Motor neuron (in vitro differentiated cells): ENCODE data around the gene NDUFAF8. TPM values are rescaled to one million over a fixed set of nuclear protein-coding genes. Genes with fewer than 3 reads are reported as not detected.

Source experiments
- ATAC-seq, 8 experiments: fragments of 200-7000 bp; cut with Tn5 transposase; replicated peaks in 6 of 8; 2 replicates each; pipeline ENCODE4 v1.8.0; 2021; ENCODE audit warnings: mild to moderate bottlenecking in 8 of 8, moderate library complexity in 8 of 8
- H3K27ac ChIP-seq, 2 donors: fragments of 250-450 bp; sonication (Bioruptor Pico); 2 replicates each; pipeline ENCODE4 v1.9.0; 2021; ENCODE audit warnings: antibody characterized with exemption in 2 of 2, mild to moderate bottlenecking in 2 of 2, moderate library complexity in 1 of 2
- H3K4me1 ChIP-seq, 2 donors: fragments of 250-450 bp; sonication (Bioruptor Pico); replicated peaks in 1 of 2; 2 replicates each; pipeline ENCODE4 v1.6.1; 2021; ENCODE audit warnings: antibody characterized with exemption in 2 of 2, mild to moderate bottlenecking in 2 of 2, moderate library complexity in 1 of 2
- H3K4me3 ChIP-seq, 5 donors: fragments of 250-450 bp; sonication (Bioruptor Pico); 2 replicates each; pipeline ENCODE4 v1.9.0; 2021; ENCODE audit warnings: antibody characterized with exemption in 5 of 5, mild to moderate bottlenecking in 5 of 5, moderate library complexity in 4 of 5
- WGBS, 10 experiments: fragments of 450-650 bp; shearing (Covaris generic); methylation state at CpG; one replicate each; pipeline ENCODE4 v1.0.0; 2022; 5-methylcytosine and 5-hydroxymethylcytosine counted together
- in situ Hi-C, 9 experiments: fragments of 400-800 bp; cut with MboI; loops; one replicate each; pipeline ENCODE4 v1.15.0; 2021; ENCODE audit warnings: low sequenced_read_pairs in 9 of 9, low pct_unique_long_range_greater_than_20kb in 2 of 9; ENCODE audit not compliant: unreplicated experiment in 9 of 9
- total RNA-seq, 8 experiments: library from RNA; unstranded; fragments of 300-600 nt; gene quantifications; 2 replicates each; pipeline versions ENCODE4 v1.2.3 to v1.2.4, GENCODE V29; 2022

NDUFAF8 gene
- total RNA-seq, 8 experiments from 2014 or later = 23.9 to 200 (median 94.8) TPM

DNA sequence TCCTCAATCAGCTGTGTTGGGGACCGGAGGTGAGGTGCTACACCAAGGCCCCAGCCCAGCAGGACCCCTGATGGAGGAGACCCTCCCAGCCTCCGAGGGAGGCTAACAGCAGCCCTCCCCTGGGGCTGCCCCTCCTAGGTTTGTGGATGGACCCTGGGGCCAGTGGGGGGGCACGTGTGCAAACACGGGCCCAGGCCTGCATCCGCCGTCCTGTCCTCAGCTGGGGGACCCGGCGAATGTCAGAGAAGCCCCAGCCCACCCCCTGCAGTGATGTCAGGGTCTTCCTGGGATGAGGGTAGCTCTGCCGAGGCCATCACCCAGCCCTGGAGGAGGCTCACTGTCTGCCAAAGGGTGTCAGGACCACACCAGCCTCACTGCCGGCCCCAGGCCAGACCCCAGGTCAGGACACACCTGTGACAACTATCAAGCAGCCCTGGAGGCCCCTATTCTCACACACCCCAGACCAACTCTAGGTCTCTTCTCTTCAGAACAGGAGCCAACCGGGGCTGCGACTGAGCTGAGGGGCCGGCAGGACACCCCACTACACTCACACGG, 43.1 kb upstream of the NDUFAF8 start:
- 93 to 95% methylated on average over 3 to 4 of the region's 14 CpGs; no CpG with 5 or more reads in 8 of the 10 experiments for WGBS, 10 experiments
- ATAC-seq = no peak
- no peak overlapping the region for H3K27ac ChIP-seq
- in situ Hi-C loops = no loop called here
- H3K4me1 ChIP-seq = no peaks in the 10 kb centered on the region
- no peak overlapping the region for H3K4me3 ChIP-seq

DNA sequence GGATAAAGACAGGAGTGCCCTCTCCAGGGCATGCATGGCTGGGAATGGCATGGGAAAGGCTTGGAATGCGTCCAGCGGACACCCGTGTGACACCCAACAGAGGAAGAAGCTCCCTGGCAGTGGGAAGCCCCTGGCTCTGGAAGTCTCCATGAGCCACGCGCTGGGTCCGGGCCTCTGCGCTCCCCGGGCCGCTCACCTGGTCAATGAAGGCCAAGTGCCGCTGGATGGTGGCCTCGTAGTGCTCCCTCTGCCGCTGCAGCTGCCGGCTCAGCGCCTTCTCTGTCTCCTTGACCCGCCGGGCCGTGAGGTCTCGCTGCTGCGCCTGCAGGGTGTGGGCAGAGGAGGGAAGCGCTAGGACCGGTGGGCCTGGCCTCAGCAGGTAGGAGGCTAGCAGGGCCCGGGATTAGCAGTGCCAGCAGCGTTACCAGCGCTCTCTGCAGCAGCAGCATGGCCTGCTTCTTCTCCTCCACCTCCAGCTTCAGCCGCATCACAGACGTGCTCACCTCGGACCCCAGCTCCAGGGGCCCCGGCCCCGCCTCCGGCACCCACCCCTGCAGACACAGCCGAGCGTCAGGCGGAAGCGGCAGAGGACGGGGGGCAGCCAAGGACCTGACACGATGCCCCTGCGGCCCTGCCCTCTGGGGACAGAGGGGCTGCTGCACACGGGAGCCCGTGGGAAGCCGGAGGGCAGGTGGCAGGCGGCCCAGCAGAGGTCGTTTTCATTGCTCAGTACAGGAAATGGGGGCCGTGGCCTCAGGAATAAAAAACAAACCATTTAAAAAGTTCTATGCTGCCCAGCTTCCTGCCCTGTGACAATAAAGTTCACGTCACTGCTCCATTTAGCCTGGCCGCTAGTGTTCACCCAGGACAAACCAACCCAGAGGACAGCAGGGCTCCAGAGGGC, 42.4 kb upstream of the NDUFAF8 start:
- Histone ChIP-seq H3K4me1 (no peaks in the 10 kb centered on the region), H3K27ac (no peak overlapping the region), H3K4me3 (no peak overlapping the region)
- in situ Hi-C loops = no loop called here
- 91 to 100% (median 93%) methylated on average over 1 to 10 of the region's 45 CpGs; no CpG with 5 or more reads in 6 of the 10 experiments for WGBS, 10 experiments
- no peak for ATAC-seq

DNA sequence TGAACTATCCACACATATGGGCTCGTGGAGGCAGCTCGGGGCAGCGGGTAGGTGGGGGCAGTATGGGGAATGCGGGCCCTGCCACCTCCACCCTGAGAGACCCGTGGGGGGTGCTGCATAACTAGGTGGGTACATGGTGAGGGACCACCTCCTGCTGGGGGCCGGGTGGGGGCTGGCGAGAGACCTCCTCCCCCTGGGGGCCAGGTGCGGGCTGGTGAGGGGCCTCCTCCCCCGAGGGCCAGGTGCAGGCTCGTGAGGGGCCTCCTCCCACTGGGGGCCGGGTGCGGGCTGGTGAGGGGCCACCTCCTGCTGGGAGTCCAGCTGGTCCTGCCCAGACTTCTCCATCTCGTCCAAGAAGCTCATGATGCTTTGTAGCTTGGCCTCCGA, 41.7 kb upstream of the NDUFAF8 start:
- no peak overlapping the region for H3K27ac ChIP-seq
- no peak overlapping the region for H3K4me3 ChIP-seq
- in situ Hi-C loops = no loop called here
- no peaks in the 10 kb centered on the region for H3K4me1 ChIP-seq
- WGBS, 10 experiments = 100% methylated on average over 2 of the region's 14 CpGs; no CpG with 5 or more reads in 9 of the 10 experiments
- ATAC-seq = no peak

DNA sequence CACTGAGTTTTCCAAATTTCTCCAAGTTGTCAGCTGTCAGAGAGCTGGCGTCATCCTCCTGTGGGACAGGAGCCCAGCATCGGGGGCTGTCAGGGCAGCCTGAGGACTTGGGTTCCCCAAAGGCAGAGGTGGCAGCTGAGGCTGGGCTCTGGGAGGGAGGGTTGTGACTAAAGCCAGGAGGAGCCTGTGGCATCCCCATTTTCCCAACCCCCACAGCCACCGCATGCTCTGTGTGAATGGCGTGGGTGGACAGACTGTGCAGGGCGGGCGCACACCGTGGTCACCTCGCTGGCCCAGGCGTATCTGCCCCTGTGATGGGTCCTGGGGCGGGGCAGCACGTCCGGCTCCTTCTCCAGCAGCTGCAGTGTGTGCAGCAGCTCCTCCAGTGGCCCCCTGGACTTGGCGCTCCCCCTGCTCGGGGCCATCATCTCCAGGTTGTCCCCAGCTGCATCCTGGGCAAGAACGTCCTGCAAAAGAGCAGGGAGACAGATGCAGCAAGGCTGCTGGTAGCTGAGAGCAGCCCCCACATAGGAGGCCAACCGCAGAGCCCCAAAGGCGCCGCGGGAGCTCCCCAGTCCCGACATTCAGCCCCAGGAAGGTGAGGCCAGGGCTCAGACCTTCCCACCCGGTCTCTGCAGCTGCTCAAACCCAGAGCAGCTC, 41.2 kb upstream of the NDUFAF8 start:
- no peak overlapping the region for H3K4me3 ChIP-seq
- no peaks in the 10 kb centered on the region for H3K4me1 ChIP-seq
- H3K27ac ChIP-seq = no peak overlapping the region
- WGBS, 10 experiments = 87 to 100% (median 95%) methylated on average over 1 to 9 of the region's 21 CpGs; no CpG with 5 or more reads in 6 of the 10 experiments
- in situ Hi-C loops = no loop called here
- ATAC-seq = no peak

DNA sequence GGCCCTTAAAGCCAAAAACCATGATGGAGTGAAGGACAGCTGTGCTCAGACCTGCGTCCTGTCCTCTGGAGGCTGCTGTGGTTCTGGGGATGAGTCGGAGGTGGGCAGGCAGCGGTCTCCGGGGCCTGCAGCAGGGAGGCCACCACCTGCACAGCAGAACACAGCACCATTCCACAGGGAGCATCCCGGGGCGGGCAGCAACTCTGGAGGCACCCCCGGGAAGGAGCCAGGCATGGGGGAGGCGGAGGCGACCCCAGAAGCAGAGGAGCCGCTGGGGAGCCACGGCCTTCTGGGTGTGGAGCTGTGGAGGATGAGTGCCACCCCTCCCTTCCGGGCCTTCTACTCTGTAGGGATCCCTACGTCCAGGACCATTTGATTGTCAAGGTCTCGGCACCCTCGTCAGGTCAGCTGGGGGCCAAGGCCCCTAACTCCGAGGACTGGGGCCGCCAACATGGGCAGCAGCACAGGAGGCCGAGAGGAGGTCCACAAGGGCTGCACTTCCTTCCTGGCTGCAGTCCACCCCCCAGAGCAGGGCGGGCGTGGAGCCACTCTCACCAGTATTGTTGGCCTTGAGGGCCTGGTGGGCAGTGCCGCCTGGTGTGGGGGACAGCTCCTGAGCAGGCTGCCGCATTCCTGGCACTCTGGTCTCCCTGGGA, 40.2 kb upstream of the NDUFAF8 start:
- ATAC-seq = no peak
- in situ Hi-C loops = no loop called here
- 83 to 100% (median 93%) methylated on average over 1 to 5 of the region's 22 CpGs; no CpG with 5 or more reads in 6 of the 10 experiments for WGBS, 10 experiments
- no peaks in the 10 kb centered on the region for H3K4me1 ChIP-seq
- H3K4me3 ChIP-seq = no peak overlapping the region
- no peak overlapping the region for H3K27ac ChIP-seq

DNA sequence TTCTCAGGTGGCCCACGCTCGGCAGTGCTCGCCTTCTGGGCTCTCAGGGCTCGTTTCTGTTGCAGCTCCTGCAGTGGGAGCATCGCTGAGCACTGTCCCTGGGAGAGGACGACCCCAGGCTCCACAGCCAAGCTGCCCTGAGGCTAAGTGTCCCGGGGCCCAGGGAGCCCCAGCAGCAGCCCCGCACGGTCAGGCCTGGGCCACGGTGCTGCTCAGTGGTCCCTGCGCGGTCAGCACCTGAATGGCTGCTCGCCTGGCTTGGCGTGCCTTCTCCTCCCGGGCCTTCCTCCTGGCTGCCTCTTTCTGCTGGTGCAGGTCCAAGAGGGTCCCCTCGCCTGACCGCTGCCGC, 39.7 kb upstream of the NDUFAF8 start:
- WGBS, 10 experiments = 80 to 100% (median 100%) methylated on average over 1 to 2 of the region's 18 CpGs; no CpG with 5 or more reads in 7 of the 10 experiments
- Histone ChIP-seq H3K4me1 (no peaks in the 10 kb centered on the region), H3K27ac (no peak overlapping the region), H3K4me3 (no peak overlapping the region)
- in situ Hi-C loops = no loop called here
- ATAC-seq = no peak

DNA sequence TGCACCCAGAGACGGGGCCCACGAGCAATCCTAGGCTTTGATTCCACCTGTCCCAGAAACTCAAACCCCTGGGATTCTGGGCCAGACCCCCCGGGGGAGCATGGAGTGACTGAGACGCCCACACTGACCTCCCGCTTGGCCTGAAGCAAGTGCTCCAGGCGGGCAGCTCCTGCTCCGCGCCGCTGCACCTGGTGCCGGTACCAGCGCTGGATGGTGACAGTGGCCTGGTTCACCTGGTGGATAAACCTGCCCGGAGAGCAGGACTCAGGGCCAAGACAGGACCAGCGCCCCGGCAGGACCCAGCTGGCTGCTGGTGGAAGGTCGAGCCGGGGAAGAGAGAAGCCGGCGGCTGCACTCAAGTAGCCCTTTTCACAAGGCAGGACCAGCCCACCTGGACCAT, 38.9 kb upstream of the NDUFAF8 start:
- Histone ChIP-seq H3K27ac (no peak overlapping the region), H3K4me1 (no peaks in the 10 kb centered on the region), H3K4me3 (no peak overlapping the region)
- WGBS, 10 experiments = 60 to 100% (median 100%) methylated on average over 2 of the region's 18 CpGs; no CpG with 5 or more reads in 7 of the 10 experiments
- in situ Hi-C loops = no loop called here
- ATAC-seq = no peak

DNA sequence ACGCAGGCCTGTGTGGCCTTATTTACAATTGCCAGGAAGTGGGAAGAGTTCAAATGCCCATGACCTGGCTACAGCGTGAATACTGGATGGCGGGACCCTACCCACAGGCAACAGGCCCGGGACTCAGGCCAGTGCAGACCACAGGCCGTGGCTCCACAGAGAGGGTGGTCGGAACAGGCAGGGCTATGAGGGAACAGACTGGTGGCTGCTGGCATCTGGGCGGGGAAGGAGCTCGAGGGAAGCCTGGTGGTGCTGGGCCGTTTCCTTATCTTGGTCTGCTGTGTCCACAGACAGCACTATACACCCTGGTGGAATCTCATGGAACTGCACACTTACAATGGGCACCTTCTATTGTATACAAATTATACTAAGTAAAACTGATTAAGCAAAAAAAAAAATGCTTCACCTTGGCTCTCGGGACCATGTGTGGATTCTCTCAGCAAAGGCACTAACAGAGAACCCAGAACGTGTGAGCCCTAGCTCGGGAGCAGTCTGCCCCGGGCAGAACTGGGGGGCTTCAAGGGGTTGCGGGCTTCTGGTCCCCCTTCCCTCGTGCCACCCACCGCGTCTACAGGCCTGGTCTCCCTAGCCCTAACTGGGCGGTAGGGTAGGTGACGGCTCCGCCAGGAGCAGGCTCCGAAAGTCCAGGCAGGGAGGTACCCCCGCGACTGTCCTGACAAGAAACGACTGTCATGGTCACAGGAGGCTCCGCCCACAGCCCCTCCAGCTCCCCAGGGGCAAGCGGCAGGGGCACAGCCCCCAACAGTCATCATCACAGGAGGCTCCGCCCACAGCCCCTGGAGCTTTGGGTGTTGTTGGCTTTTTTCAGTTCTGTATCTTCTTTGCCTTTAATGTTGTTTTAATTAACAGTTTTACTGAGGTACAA, 38.2 kb upstream of the NDUFAF8 start:
- Histone ChIP-seq H3K4me3 (no peak overlapping the region), H3K27ac (no peak overlapping the region), H3K4me1 (no peaks in the 10 kb centered on the region)
- in situ Hi-C loops = no loop called here
- WGBS, 10 experiments = 47 to 97% (median 69%) methylated on average over 2 to 11 of the region's 27 CpGs; no CpG with 5 or more reads in 4 of the 10 experiments
- peak; percentile 23 to 98 (median 70) for ATAC-seq

DNA sequence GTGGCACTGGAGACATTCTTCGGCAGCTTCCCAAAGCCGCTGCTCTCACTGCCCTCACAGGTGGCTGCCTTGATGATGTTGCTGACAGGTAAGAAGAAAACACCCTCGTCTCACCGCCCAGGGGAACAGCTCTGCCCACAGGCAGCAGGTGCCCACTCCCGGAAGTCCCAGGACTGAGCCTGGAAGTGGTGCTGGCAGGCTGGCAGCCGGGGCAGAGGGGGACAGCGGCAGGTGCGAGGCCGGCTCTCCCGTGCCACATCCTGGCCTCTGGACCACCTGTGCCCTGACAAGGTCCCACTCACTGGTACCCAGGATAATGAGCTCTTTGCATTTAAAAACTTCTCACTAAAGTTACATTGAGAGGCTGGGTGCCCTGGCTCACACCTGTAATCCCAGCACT, 36.8 kb upstream of the NDUFAF8 start:
- ATAC-seq = no peak
- no peak overlapping the region for H3K27ac ChIP-seq
- in situ Hi-C loops = no loop called here
- no peak overlapping the region for H3K4me3 ChIP-seq
- whole genome bisulfite sequencing, 10 experiments = 93% methylated on average over 5 of the region's 10 CpGs; no CpG with 5 or more reads in 9 of the 10 experiments
- H3K4me1 ChIP-seq = no peaks in the 10 kb centered on the region

DNA sequence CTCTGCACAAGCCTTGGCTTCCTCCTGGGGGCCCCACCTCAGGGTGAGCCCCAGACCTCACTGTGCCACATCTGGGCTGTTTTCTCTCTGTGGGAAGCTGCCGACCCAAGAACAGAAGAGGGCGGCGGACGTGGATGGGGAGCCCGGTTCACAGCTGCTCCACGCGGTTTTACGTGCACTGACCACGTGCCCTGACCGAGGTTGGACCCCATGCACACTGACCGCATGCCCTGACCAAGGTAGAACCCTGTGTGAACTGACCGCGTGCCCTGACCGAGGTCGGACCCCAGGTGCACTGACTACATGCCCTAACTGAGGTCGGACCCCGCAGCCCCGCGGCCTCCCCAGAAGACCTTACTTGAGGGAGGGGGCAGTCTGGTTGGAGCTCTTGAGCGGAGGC, 36.0 kb upstream of the NDUFAF8 start:
- Histone ChIP-seq H3K27ac (no peak overlapping the region), H3K4me1 (no peaks in the 10 kb centered on the region), H3K4me3 (no peak overlapping the region)
- ATAC-seq = no peak
- WGBS, 10 experiments = 100% methylated on average over 1 of the region's 20 CpGs; no CpG with 5 or more reads in 9 of the 10 experiments
- in situ Hi-C loops = no loop called here

DNA sequence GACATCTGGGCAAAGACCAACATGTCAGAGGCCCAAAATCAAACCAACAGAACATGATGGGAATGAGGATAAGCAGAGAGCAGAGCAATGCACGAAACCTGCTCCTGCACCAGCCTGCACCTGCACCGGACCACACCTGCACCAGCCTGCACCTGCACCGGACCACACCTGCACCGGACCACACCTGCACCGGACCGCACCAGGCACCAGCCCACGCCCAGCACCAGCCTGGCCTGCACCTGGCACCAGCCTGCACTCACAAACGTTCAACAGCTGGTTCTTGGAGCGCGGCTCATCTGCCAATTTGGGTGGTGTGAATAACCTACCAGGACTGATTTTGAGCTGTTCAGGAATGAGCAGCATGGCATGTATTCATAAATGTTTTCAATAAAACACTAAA, 34.5 kb upstream of the NDUFAF8 start:
- in situ Hi-C loops = no loop called here
- Histone ChIP-seq H3K27ac (no peak overlapping the region), H3K4me3 (no peak overlapping the region), H3K4me1 (no peaks in the 10 kb centered on the region)
- no peak for ATAC-seq
- 50 to 100% (median 86%) methylated on average over 1 to 5 of the region's 10 CpGs; no CpG with 5 or more reads in 3 of the 10 experiments for WGBS, 10 experiments

DNA sequence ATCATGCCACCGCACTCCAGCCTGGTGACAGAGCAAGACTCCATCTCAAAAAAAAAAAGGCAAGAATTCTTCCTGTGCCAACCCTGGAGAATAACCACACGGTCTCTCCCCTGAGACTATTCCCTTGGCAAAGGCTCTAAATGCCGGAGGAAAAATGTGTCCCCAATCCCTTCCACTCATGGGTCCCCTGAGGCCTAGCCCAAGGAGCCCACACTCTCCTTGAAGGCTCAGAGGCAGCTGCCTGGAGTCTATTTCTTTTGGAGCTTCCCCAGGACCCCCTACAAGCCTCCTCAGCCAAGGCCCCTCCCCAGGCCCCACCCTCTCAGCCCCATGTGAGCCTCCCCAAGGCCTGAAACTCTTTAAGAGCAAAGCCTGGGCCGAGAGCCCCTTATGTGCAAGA, 33.0 kb upstream of the NDUFAF8 start:
- Histone ChIP-seq H3K4me1 (no peaks in the 10 kb centered on the region), H3K4me3 (no peak overlapping the region), H3K27ac (no peak overlapping the region)
- ATAC-seq = no peak
- in situ Hi-C loops = no loop called here
- WGBS, 10 experiments = 40 to 100% (median 90%) methylated on average over 1 to 2 of the region's 4 CpGs; no CpG with 5 or more reads in 7 of the 10 experiments
